Activated B cell treated with CpG ODN at 0.5 μM for 24 hours (primary cell): ENCODE data around the gene CCDC136. TPM values are rescaled to one million over a fixed set of nuclear protein-coding genes. Genes with fewer than 3 reads are reported as not detected.

ENCODE experiments used
- ATAC-seq: fragments of 200-7000 bp; cut with Tn5 transposase; one replicate; pipeline ENCODE4 v1.10.0; 2021; ENCODE audit warnings: low read depth, mild to moderate bottlenecking, moderate library complexity
- CTCF ChIA-PET: fragments of 350-600 bp; sonication (Branson Sonifier 250); formaldehyde crosslinking; loops from one replicate; lab custom pipeline; 2021; ENCODE audit warnings: antibody characterized with exemption; lab: Charles Lee
- POLR2A ChIA-PET: fragments of 350-600 bp; sonication (Branson Sonifier 250); formaldehyde crosslinking; loops from one replicate; lab custom pipeline; 2021; ENCODE audit warnings: antibody characterized with exemption; lab: Charles Lee
- DNase-seq: peaks from one replicate; pipeline ENCODE4 v3.0.0; 2022
- H3K27ac Mint-ChIP-seq: one replicate; pipeline ENCODE4 v1.8.0; 2020; ENCODE audit warnings: mixed read lengths
- H3K27me3 Mint-ChIP-seq: one replicate; pipeline ENCODE4 v1.8.0; 2021; ENCODE audit warnings: mixed read lengths
- H3K36me3 Mint-ChIP-seq: one replicate; pipeline ENCODE4 v1.8.0; 2021; ENCODE audit warnings: low read depth, mixed read lengths
- H3K4me1 Mint-ChIP-seq: one replicate; pipeline ENCODE4 v1.8.0; 2021; ENCODE audit warnings: mixed read lengths
- H3K4me3 Mint-ChIP-seq: one replicate; pipeline ENCODE4 v1.8.0; 2020; ENCODE audit warnings: mild to moderate bottlenecking, mixed read lengths
- H3K9me3 Mint-ChIP-seq: one replicate; pipeline ENCODE4 v1.8.0; 2020; ENCODE audit warnings: mixed read lengths
- CTCF ChIP-seq: fragments of 200-600 bp; IDR thresholded peaks from one replicate; pipeline ENCODE4 v1.8.0; 2022; ENCODE audit warnings: antibody characterized with exemption, mild to moderate bottlenecking
- intact Hi-C: fragments of 100-400 bp; cut with micrococcal nuclease; formaldehyde crosslinking; loops from one replicate; pipeline ENCODE4 v1.15.1; 2024
- total RNA-seq: library from RNA; stranded (reverse); gene quantifications from 2 replicates; pipeline ENCODE4 v1.2.3, GENCODE V29; 2022

The CCDC136 gene
- total RNA-seq, 1 donor from 2014 or later, result 5.1 TPM

DNA sequence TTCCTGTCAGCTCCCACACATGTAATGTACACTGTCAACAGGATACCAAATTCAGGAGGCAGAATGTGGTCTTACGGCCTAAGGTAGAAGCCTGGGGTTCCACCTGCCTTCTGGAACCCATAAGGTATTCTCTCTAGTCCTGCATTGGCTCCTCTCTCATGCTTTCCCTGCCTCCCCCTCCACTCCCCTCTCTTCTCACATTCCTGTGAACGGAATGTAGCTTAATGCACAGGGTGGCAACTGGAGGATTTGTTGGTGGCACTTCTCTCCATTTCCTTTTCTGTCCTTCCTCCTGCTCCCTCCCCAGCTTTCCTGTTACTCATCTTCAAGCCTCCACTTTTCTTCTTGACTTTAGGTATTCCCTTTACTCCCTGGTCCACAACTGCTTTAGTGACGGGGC is 26.9 kb downstream of the CCDC136 start:
- H3K36me3 Mint-ChIP-seq, result no peaks in the 10 kb centered on the region

GRCh38 chr7:128821724-128822123 is 30.0 kb downstream of the CCDC136 start:
- TF ChIP-seq CTCF, result no peak
- CTCF ChIA-PET, result no interaction called here
- H3K27ac Mint-ChIP-seq, result no peak overlapping the region
- no peaks in the 10 kb centered on the region for H3K9me3 Mint-ChIP-seq
- no peak for DNase-seq
- no peaks in the 10 kb centered on the region for H3K36me3 Mint-ChIP-seq
- POLR2A ChIA-PET, result no interaction called here
- no peak for ATAC-seq
- H3K4me1 Mint-ChIP-seq, result no peaks in the 10 kb centered on the region
- H3K4me3 Mint-ChIP-seq, result no peak overlapping the region
- H3K27me3 Mint-ChIP-seq, result peaks cover 13% of the 10 kb centered on the region
- intact Hi-C loops, result no loop called here

More for the DNA sequence above, 26.9 kb downstream of the CCDC136 start:
- intact Hi-C loops, result no loop called here
- Mint-ChIP-seq H3K4me3 (no peak overlapping the region), H3K9me3 (no peaks in the 10 kb centered on the region), H3K4me1 (no peaks in the 10 kb centered on the region), H3K27ac (no peak overlapping the region), H3K27me3 (peaks cover 9% of the 10 kb centered on the region)
- TF ChIP-seq CTCF, result no peak
- ATAC-seq, result no peak
- POLR2A ChIA-PET, result no interaction called here
- no peak for DNase-seq
- CTCF ChIA-PET, result no interaction called here

DNA sequence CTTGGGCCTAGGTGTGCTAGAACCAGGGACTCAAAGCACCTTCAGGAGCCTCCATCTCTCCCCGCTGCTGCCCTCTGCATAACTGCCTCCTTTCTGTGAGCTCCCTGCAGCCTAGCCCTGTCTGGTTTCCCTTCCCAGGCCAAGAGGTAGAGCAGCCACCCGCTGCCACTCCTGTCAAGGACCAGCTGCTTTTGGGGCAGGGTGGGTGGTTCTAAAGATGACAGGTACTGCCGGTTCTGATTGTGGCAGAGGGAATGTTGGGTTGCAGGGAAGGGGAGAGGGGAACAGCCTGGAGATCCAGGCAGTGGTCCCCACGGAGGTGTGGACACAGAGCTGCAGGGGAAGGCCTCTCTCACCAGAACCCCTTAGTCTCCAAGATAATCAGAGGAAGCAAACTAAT is 34.7 kb downstream of the CCDC136 start:
- peaks cover 34% of the 10 kb centered on the region for H3K27me3 Mint-ChIP-seq
- ChIA-PET POLR2A (no interaction called here), CTCF (interaction anchor here (0.7 kb wide), 1 partner anchor 17 kb away, joined by 4 read pairs; no protein-coding TSS in a partner anchor)
- no peaks in the 10 kb centered on the region for H3K36me3 Mint-ChIP-seq
- no peak for DNase-seq
- peaks cover 19% of the 10 kb centered on the region for H3K4me1 Mint-ChIP-seq
- intact Hi-C loops, result no loop called here
- no peak for ATAC-seq
- TF ChIP-seq CTCF, result no peak
- no peaks in the 10 kb centered on the region for H3K9me3 Mint-ChIP-seq
- H3K4me3 Mint-ChIP-seq, result no peak overlapping the region
- no peak overlapping the region for H3K27ac Mint-ChIP-seq

DNA sequence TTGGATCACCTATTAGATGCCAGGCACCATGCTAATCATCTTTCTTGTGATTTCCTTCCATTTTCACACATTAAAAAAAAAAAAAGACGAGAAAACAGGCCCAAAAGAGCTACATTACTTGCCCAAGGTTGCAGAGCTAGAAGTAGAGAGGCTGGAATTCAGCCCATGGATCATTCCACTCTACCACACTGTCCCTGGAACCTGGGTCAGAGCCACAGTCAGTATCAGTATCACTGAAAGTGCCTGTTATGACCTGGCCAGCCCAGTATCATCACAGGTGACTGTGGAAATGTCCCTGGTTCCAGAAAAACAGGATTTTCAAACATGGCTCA is 35.1 kb downstream of the CCDC136 start:
- intact Hi-C loops, result no loop called here
- Mint-ChIP-seq H3K27me3 (peaks cover 34% of the 10 kb centered on the region), H3K4me3 (no peak overlapping the region), H3K4me1 (peaks cover 22% of the 10 kb centered on the region), H3K9me3 (no peaks in the 10 kb centered on the region), H3K27ac (no peak overlapping the region), H3K36me3 (no peaks in the 10 kb centered on the region)
- TF ChIP-seq CTCF, result no peak
- ChIA-PET CTCF (interaction anchor here (0.7 kb wide), 1 partner anchor 17 kb away, joined by 4 read pairs; no protein-coding TSS in a partner anchor), POLR2A (no interaction called here)
- DNase-seq, result no peak
- ATAC-seq, result no peak

DNA sequence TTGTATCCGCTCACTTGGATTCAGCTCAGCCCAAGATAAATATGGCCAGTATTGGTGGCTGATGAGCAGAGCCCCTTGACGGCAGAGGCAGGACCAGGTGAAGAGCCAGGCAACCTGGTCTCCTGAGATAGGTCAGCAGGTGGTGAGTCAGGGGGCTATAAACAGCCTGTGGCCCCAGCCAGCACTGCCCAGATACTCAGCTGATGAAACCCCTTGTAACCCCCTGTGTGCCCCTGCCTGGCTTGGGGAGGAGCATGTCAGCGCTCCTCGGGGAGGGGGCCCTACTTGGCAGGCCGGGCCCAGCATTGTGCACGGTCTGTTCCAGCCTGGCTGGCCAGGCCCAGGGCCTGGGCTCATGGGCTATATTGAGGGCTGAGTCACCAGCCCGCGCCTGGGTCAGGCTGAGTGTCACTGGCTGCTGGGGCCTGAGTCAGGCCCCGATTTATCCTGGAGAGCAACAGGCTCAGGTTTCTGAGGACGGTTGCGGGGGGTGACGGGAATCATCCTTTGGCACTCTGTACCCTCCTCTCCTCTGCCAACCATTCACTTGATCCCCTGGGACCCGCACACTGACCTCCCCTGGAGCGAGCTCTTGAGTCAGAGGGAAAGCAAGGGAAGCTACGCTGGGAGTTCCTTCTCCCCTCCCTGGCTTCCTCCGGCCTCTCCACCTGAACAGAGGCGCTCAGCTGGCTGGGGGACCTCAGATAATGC is 35.6 kb downstream of the CCDC136 start:
- intact Hi-C loops, result no loop called here
- H3K36me3 Mint-ChIP-seq, result no peaks in the 10 kb centered on the region
- no peak for ATAC-seq
- H3K27me3 Mint-ChIP-seq, result peaks cover 34% of the 10 kb centered on the region
- H3K4me1 Mint-ChIP-seq, result peaks cover 24% of the 10 kb centered on the region
- POLR2A ChIA-PET, result no interaction called here
- no peak overlapping the region for H3K27ac Mint-ChIP-seq
- H3K4me3 Mint-ChIP-seq, result no peak overlapping the region
- DNase-seq, result no peak
- CTCF ChIA-PET, result interaction anchor here (0.7 kb wide), 1 partner anchor 17 kb away, joined by 4 read pairs; no protein-coding TSS in a partner anchor
- H3K9me3 Mint-ChIP-seq, result no peaks in the 10 kb centered on the region
- no peak for TF ChIP-seq CTCF
